HepG2 (cell line): ENCODE results near the gene ZDHHC7. TPM values are rescaled to one million over a fixed set of nuclear protein-coding genes. Genes with fewer than 3 reads are reported as not detected.

Source experiments
- CAMTA2 ChIP-seq: sonication (generic); formaldehyde crosslinking; IDR thresholded peaks from 2 replicates; pipeline ENCODE4 v1.4.0; 2020; ENCODE audit warnings: mild to moderate bottlenecking, missing genetic modification reagents, borderline replicate concordance
- FOXM1 ChIP-seq: sonication (generic); formaldehyde crosslinking; IDR thresholded peaks from 2 replicates; pipeline ENCODE4 v1.5.0; 2020; ENCODE audit warnings: missing genetic modification reagents
- FOXO1 ChIP-seq: sonication (generic); formaldehyde crosslinking; IDR thresholded peaks from 2 replicates; pipeline ENCODE4 v1.4.0; 2020; ENCODE audit warnings: missing genetic modification reagents
- GRHL1 ChIP-seq: sonication (generic); formaldehyde crosslinking; conservative IDR thresholded peaks from 2 replicates; pipeline ENCODE4 v1.8.0; 2022; ENCODE audit warnings: missing genetic modification reagents
- GZF1 ChIP-seq: sonication (generic); formaldehyde crosslinking; IDR thresholded peaks from 2 replicates; pipeline ENCODE4 v1.5.1; 2020; ENCODE audit warnings: mild to moderate bottlenecking, missing genetic modification reagents
- HIVEP1 ChIP-seq: sonication (generic); formaldehyde crosslinking; IDR thresholded peaks from 2 replicates; pipeline ENCODE4 v1.4.0; 2020; ENCODE audit warnings: mild to moderate bottlenecking, missing genetic modification reagents
- MAFG ChIP-seq: sonication (generic); formaldehyde crosslinking; IDR thresholded peaks from 2 replicates; pipeline ENCODE4 v1.5.1; 2020; ENCODE audit warnings: mild to moderate bottlenecking, missing genetic modification reagents
- PLSCR1 ChIP-seq: sonication (generic); formaldehyde crosslinking; IDR thresholded peaks from 2 replicates; pipeline ENCODE4 v1.5.0; 2020; ENCODE audit warnings: missing genetic modification reagents, mild to moderate bottlenecking, borderline replicate concordance
- POLR2A ChIP-seq, 2 experiments: IDR thresholded peaks; 2 replicates each; pipeline ENCODE4 v1.6.1; 2011; ENCODE audit warnings: low read depth in 2 of 2, low read length in 2 of 2, mild to moderate bottlenecking in 1 of 2, moderate library complexity in 1 of 2; ENCODE audit not compliant: insufficient read depth in 1 of 2
- RAD21 ChIP-seq: fragments of 450-650 bp; formaldehyde crosslinking; IDR thresholded peaks from 2 replicates; pipeline ENCODE4 v1.5.0; 2020; ENCODE audit warnings: mild to moderate bottlenecking
- SNAPC5 ChIP-seq: sonication (generic); formaldehyde crosslinking; IDR thresholded peaks from 2 replicates; pipeline ENCODE4 v1.8.1; 2023; ENCODE audit warnings: mild to moderate bottlenecking, missing genetic modification reagents, borderline replicate concordance
- ZBTB25 ChIP-seq: IDR thresholded peaks from 2 replicates; pipeline ENCODE4 v1.6.1; 2018; ENCODE audit warnings: missing genetic modification reagents
- ZFYVE20 ChIP-seq: sonication (generic); formaldehyde crosslinking; IDR thresholded peaks from 2 replicates; pipeline ENCODE4 v1.8.0; 2023; ENCODE audit warnings: low read depth, mild to moderate bottlenecking, moderate library complexity, missing genetic modification reagents, borderline replicate concordance
- ZNF318 ChIP-seq: sonication (generic); formaldehyde crosslinking; IDR thresholded peaks from 2 replicates; pipeline ENCODE4 v1.4.0; 2020; ENCODE audit warnings: mild to moderate bottlenecking, missing genetic modification reagents
- ZNF619 ChIP-seq: sonication (generic); formaldehyde crosslinking; IDR thresholded peaks from 2 replicates; pipeline ENCODE4 v1.4.0; 2020; ENCODE audit warnings: mild to moderate bottlenecking, missing genetic modification reagents
- ZNF691 ChIP-seq: sonication (generic); formaldehyde crosslinking; IDR thresholded peaks from 2 replicates; pipeline ENCODE4 v1.4.0; 2020; ENCODE audit warnings: missing genetic modification reagents, low read depth, mild to moderate bottlenecking, borderline replicate concordance
- ZSCAN30 ChIP-seq: sonication (generic); formaldehyde crosslinking; IDR thresholded peaks from 2 replicates; pipeline ENCODE4 v1.5.0; 2020; ENCODE audit warnings: mild to moderate bottlenecking, missing genetic modification reagents
- polyA plus RNA-seq, 8 experiments: library from polyadenylated mRNA; depleted of rRNA in 3 of 8; stranded (reverse) in 7 of 8; unstranded in 1 of 8; fragments of >200 nt; fragmentation: Illumina TruSeq in 4 of 8; extraction: Trizol in 4 of 8; gene quantifications; 2 replicates each; pipeline versions ENCODE4 v1.2.1 to v1.2.3, GENCODE V29; 2011 to 2016; ENCODE audit warnings: low read depth in 4 of 8, missing spikeins in 1 of 8, mixed read lengths in 1 of 8; ENCODE audit not compliant: insufficient read depth in 1 of 8
- total RNA-seq, 5 experiments: library from RNA; depleted of rRNA; stranded (reverse); fragments of >200 nt; fragmentation: Illumina TruSeq; extraction: Trizol; gene quantifications; 2 replicates each; pipeline ENCODE4 v1.2.3, GENCODE V29; 2016; ENCODE audit warnings: low read depth in 1 of 5

The ZDHHC7 gene
- total and polyA plus RNA-seq, 2 of the 13 experiments (the other 11 are each of a cell fraction or from before 2014, with no cell fraction given): 46.8 to 67.6 TPM

GRCh38 chr16:85056211-85056748 is 44.9 kb upstream of the ZDHHC7 start (continued):
- no peak for TF ChIP-seq GRHL1 (CRISPR knock-in tag)
- TF ChIP-seq SNAPC5 (CRISPR knock-in tag): no peak
- no peak for TF ChIP-seq FOXM1 (CRISPR knock-in tag)
- TF ChIP-seq PLSCR1 (CRISPR knock-in tag): no peak
- TF ChIP-seq ZBTB25 (CRISPR knock-in tag): no peak
- TF ChIP-seq FOXO1 (CRISPR knock-in tag): no peak
- no peak for TF ChIP-seq MAFG (CRISPR knock-in tag)
- TF ChIP-seq RAD21 (CRISPR knock-in tag): no peak
- TF ChIP-seq POLR2A (IDR thresholded peaks at IDR 0.05; ENCODE audit: insufficient read depth in 1 of 2, low read depth in 2 of 2, low read length in 2 of 2): no peak
- TF ChIP-seq HIVEP1: 0 out of 2 replicates have a peak, but pooled peaks have one; percentile 15
- no peak for TF ChIP-seq GZF1 (CRISPR knock-in tag)
- TF ChIP-seq ZNF691 (CRISPR knock-in tag): 0 out of 2 replicates have a peak, but pooled peaks have one; percentile 16
- TF ChIP-seq ZNF318 (CRISPR knock-in tag): no peak
- no peak for TF ChIP-seq ZFYVE20 (CRISPR knock-in tag)
- no peak for TF ChIP-seq ZSCAN30 (CRISPR knock-in tag)
- no peak for TF ChIP-seq CAMTA2 (CRISPR knock-in tag)
- no peak; the same call in 1 of the 2 replicates for TF ChIP-seq ZNF619 (CRISPR knock-in tag)
